B cell (primary cell): ENCODE measurements around the gene HAPLN1. TPM values are rescaled to one million over a fixed set of nuclear protein-coding genes. Genes with fewer than 3 reads are reported as not detected.

Experiments
- ATAC-seq: fragments of 200-7000 bp; cut with Tn5 transposase; one replicate; pipeline ENCODE4 v1.10.0; 2021; ENCODE audit warnings: low read depth, mild to moderate bottlenecking, moderate number of reproducible peaks, moderate library complexity
- CTCF ChIA-PET: fragments of 350-600 bp; sonication (Branson Sonifier 250); formaldehyde crosslinking; loops from one replicate; lab custom pipeline; 2021; ENCODE audit warnings: antibody characterized with exemption, inconsistent platforms; lab: Charles Lee
- POLR2A ChIA-PET: fragments of 350-600 bp; sonication (Branson Sonifier 250); formaldehyde crosslinking; loops from one replicate; lab custom pipeline; 2021; ENCODE audit warnings: antibody characterized with exemption; lab: Charles Lee
- DNase-seq: peaks from one replicate; pipeline ENCODE4 v3.0.0; 2013
- H2AFZ ChIP-seq: 2 replicates; pipeline ENCODE4 v1.6.1; 2012; ENCODE audit warnings: mild to moderate bottlenecking, low read depth, low read length; ENCODE audit not compliant: insufficient read depth, poor library complexity, severe bottlenecking
- H3K27ac ChIP-seq, 2 donors: 1 replicate in 1 of 2; 2 replicates in 1 of 2; pipeline ENCODE4 v1.5.1; 2012 to 2013; ENCODE audit warnings: low read length in 2 of 2, mild to moderate bottlenecking in 2 of 2, moderate library complexity in 1 of 2
- H3K27me3 ChIP-seq, 4 experiments: fragments of 200-600 bp in 1 of 4; sonication (generic) in 1 of 4; replicated peaks in 1 of 4; 1 replicate in 2 of 4; 2 replicates in 2 of 4; pipeline versions ENCODE4 v1.6.1 to v1.7.0; 2013 to 2016; ENCODE audit warnings: low read length in 3 of 4, mild to moderate bottlenecking in 2 of 4, mixed read lengths in 1 of 4, moderate library complexity in 1 of 4; ENCODE audit not compliant: insufficient read depth in 4 of 4, control insufficient read depth in 3 of 4; ENCODE audit errors: control extremely low read depth in 1 of 4
- H3K36me3 ChIP-seq, 2 experiments: replicated peaks in 1 of 2; 1 replicate in 1 of 2; 2 replicates in 1 of 2; pipeline versions ENCODE4 v1.6.1 to v1.7.1; 2013; ENCODE audit warnings: low read length in 1 of 2; ENCODE audit not compliant: insufficient read depth in 2 of 2, control insufficient read depth in 1 of 2; ENCODE audit errors: control extremely low read depth in 1 of 2, extremely low read depth in 1 of 2
- H3K4me1 ChIP-seq, 2 donors: fragments of 200-600 bp in 1 of 2; sonication (generic) in 1 of 2; 1 replicate in 1 of 2; 2 replicates in 1 of 2; pipeline versions ENCODE4 v1.5.1 to v1.6.1; 2013 to 2017; ENCODE audit warnings: low read length in 2 of 2; ENCODE audit not compliant: control insufficient read depth in 2 of 2, insufficient read depth in 2 of 2
- H3K4me2 ChIP-seq: replicated peaks from 2 replicates; pipeline ENCODE3; 2012; ENCODE audit warnings: mild to moderate bottlenecking, low read depth, low read length; ENCODE audit not compliant: poor library complexity, severe bottlenecking
- H3K4me3 ChIP-seq, 5 experiments: fragments of 200-600 bp in 1 of 5; sonication (generic) in 1 of 5; 1 replicate in 3 of 5; 2 replicates in 2 of 5; pipeline versions ENCODE4 v1.5.1 to v1.7.0; 2011 to 2016; ENCODE audit warnings: low read length in 4 of 5, mild to moderate bottlenecking in 4 of 5, low read depth in 2 of 5, control low read depth in 1 of 5, moderate library complexity in 1 of 5; ENCODE audit not compliant: insufficient read depth in 1 of 5; ENCODE audit errors: control extremely low read depth in 1 of 5, extremely low read depth in 1 of 5
- H3K79me2 ChIP-seq: fragments of 200-600 bp; sonication (generic); one replicate; pipeline ENCODE4 v1.6.0; 2016; ENCODE audit warnings: low read length; ENCODE audit not compliant: control insufficient read depth, insufficient read depth
- H3K9ac ChIP-seq: fragments of 200-600 bp; sonication (generic); 2 replicates; pipeline ENCODE4 v1.6.1; 2017; ENCODE audit warnings: mild to moderate bottlenecking, low read length, moderate library complexity
- H3K9me3 ChIP-seq, 3 donors: one replicate each; pipeline versions ENCODE4 v1.6.1 to v1.7.1; 2013; ENCODE audit warnings: low read length in 2 of 3; ENCODE audit not compliant: control insufficient read depth in 2 of 3, insufficient read depth in 1 of 3; ENCODE audit errors: control extremely low read depth in 1 of 3
- H4K20me1 ChIP-seq: 2 replicates; pipeline ENCODE4 v1.6.0; 2012; ENCODE audit warnings: mild to moderate bottlenecking, low read length; ENCODE audit not compliant: insufficient read depth, control insufficient read depth, poor library complexity, severe bottlenecking
- H3K27ac Mint-ChIP-seq: one replicate; pipeline ENCODE4 v1.8.0; 2021; ENCODE audit warnings: mixed read lengths
- H3K27me3 Mint-ChIP-seq: one replicate; pipeline ENCODE4 v1.8.0; 2021; ENCODE audit warnings: mixed read lengths
- H3K4me1 Mint-ChIP-seq: one replicate; pipeline ENCODE4 v1.8.0; 2021; ENCODE audit warnings: mixed read lengths
- H3K4me3 Mint-ChIP-seq: one replicate; pipeline ENCODE4 v1.8.0; 2021; ENCODE audit warnings: mixed read lengths
- H3K9me3 Mint-ChIP-seq: one replicate; pipeline ENCODE4 v1.8.0; 2022; ENCODE audit warnings: mixed read lengths; ENCODE audit not compliant: insufficient read depth
- CTCF ChIP-seq: fragments of 200-600 bp; IDR thresholded peaks from one replicate; pipeline ENCODE4 v1.8.0; 2022; ENCODE audit warnings: antibody characterized with exemption, mild to moderate bottlenecking
- EZH2 ChIP-seq: IDR thresholded peaks from 2 replicates; pipeline ENCODE4 v1.6.1; 2012; ENCODE audit warnings: borderline replicate concordance, low read depth, mild to moderate bottlenecking, moderate library complexity, low read length; ENCODE audit not compliant: insufficient read depth, poor library complexity, severe bottlenecking
- whole genome bisulfite sequencing: methylation state at CpG from one replicate; pipeline ENCODE4 v1.1.5; 2013; ENCODE audit warnings: missing lambda C conversion rate; ENCODE audit not compliant: insufficient coverage; 5-methylcytosine and 5-hydroxymethylcytosine counted together
- intact Hi-C: fragments of 100-400 bp; cut with micrococcal nuclease; formaldehyde crosslinking; loops from one replicate; pipeline ENCODE4 v1.10.0; 2022
- polyA plus RNA-seq: library from polyadenylated mRNA; depleted of rRNA; stranded (reverse); fragments of >200 nt; gene quantifications from 2 replicates; pipeline ENCODE4 v1.2.3, GENCODE V29; 2012
- total RNA-seq, 2 donors: library from RNA; stranded (reverse); fragments of 120-200 nt in 1 of 2; gene quantifications; 1 replicate in 1 of 2; 2 replicates in 1 of 2; pipeline versions ENCODE4 v1.2.3 to v1.2.4, GENCODE V29; 2013 to 2022

The HAPLN1 gene
- total and polyA plus RNA-seq, 2 donors (not counting 1 experiment from before 2014, with no cell fraction given): not detected

GRCh38 chr5:83744821-83745220 is 24.2 kb upstream of the HAPLN1 start:
- ATAC-seq (no peak), DNase-seq (no peak)
- Mint-ChIP-seq H3K27ac (no peak overlapping the region), H3K27me3 (no peaks in the 10 kb centered on the region), H3K4me3 (no peak overlapping the region), H3K4me1 (peaks cover 12% of the 10 kb centered on the region), H3K9me3 (peaks cover 2% of the 10 kb centered on the region)
- Histone ChIP-seq H3K4me1 (peaks cover 3 to 9% of the 10 kb centered on the region in 2 donors), H4K20me1 (no peaks in the 10 kb centered on the region), H3K36me3 (no peaks in the 10 kb centered on the region), H3K4me2 (no peak overlapping the region), H3K4me3 (no peak overlapping the region), H3K27ac (no peak overlapping the region), H2AFZ (peak overlapping the region; percentile 5), H3K9me3 (no peaks in the 10 kb centered on the region), H3K9ac (no peak overlapping the region), H3K27me3 (no peaks in the 10 kb centered on the region), H3K79me2 (no peaks in the 10 kb centered on the region)
- no CpG with 5 or more reads among the region's 1 CpG for WGBS
- intact Hi-C loops: no loop called here
- POLR2A ChIA-PET: no interaction called here
- CTCF ChIA-PET: no interaction called here
- TF ChIP-seq EZH2 (no peak), CTCF (no peak)

- no peak overlapping the region for H3K27ac ChIP-seq
- TF ChIP-seq EZH2 (no peak), CTCF (no peak)
- Mint-ChIP-seq H3K4me1 (peaks cover 12% of the 10 kb centered on the region), H3K27ac (no peak overlapping the region), H3K4me3 (no peak overlapping the region), H3K27me3 (no peaks in the 10 kb centered on the region), H3K9me3 (no peaks in the 10 kb centered on the region)
- H3K9me3 ChIP-seq: no peaks in the 10 kb centered on the region
- H4K20me1 ChIP-seq: no peaks in the 10 kb centered on the region
- ATAC-seq (no peak), DNase-seq (no peak)
- no peaks in the 10 kb centered on the region for H3K27me3 ChIP-seq
- H3K36me3 ChIP-seq: no peaks in the 10 kb centered on the region
- H2AFZ ChIP-seq: no peak overlapping the region
- ChIA-PET POLR2A (no interaction called here), CTCF (interaction anchor here (0.6 kb wide), 1 partner anchor 21 kb away, joined by 3 read pairs; the partner anchor contains the start of gene HAPLN1)
- WGBS: no CpG with 5 or more reads among the region's 4 CpGs
- no peak overlapping the region for H3K4me3 ChIP-seq
- no peak overlapping the region for H3K4me2 ChIP-seq
- no peak overlapping the region for H3K9ac ChIP-seq
- H3K4me1 ChIP-seq: peaks cover 3 to 9% of the 10 kb centered on the region in 2 donors
- intact Hi-C loops: no loop called here
- H3K79me2 ChIP-seq: no peaks in the 10 kb centered on the region
These were observed 21.4 kb upstream of the HAPLN1 start for GRCh38 chr5:83742089-83742488.
